Measurements from ENCODE around the gene MALRD1.

DNA sequence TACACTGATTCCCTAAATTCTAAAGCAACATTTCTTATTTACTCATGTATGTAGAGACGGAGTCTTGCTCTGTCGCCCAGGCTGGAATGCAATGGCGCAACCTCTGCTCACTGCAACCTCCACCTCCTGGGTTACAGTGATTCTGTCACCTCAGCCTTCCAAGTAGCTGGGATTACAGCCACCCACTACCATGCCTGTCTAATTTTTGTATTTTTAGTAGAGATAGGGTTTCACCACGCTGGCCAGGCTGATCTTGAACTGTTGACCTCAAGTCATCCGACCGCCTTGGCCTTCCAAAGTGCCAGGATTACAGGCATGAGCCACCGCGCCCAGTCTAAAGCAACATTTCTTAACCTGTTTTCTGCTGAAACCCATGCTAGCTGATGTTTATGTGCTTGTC lies 540.0 kb downstream of the MALRD1 start:
- TF ChIP-seq, protein P1, sequence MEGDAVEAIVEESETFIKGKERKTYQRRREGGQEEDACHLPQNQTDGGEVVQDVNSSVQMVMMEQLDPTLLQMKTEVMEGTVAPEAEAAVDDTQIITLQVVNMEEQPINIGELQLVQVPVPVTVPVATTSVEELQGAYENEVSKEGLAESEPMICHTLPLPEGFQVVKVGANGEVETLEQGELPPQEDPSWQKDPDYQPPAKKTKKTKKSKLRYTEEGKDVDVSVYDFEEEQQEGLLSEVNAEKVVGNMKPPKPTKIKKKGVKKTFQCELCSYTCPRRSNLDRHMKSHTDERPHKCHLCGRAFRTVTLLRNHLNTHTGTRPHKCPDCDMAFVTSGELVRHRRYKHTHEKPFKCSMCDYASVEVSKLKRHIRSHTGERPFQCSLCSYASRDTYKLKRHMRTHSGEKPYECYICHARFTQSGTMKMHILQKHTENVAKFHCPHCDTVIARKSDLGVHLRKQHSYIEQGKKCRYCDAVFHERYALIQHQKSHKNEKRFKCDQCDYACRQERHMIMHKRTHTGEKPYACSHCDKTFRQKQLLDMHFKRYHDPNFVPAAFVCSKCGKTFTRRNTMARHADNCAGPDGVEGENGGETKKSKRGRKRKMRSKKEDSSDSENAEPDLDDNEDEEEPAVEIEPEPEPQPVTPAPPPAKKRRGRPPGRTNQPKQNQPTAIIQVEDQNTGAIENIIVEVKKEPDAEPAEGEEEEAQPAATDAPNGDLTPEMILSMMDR (IDR thresholded peaks at IDR 0.05): no peak
- TF ChIP-seq POLR2A (IDR thresholded peaks at IDR 0.05): no peak

Measured in lower leg skin (tissue), 3 donors.